Prostate gland (tissue), 2 donors: ENCODE measurements around the gene TEN1.

Source experiments
- CTCF ChIP-seq, 4 experiments: fragments of 200-600 bp in 2 of 4; fragments of 450-650 bp in 2 of 4; sonication (generic) in 2 of 4; IDR thresholded peaks; 1 replicate in 3 of 4; 2 replicates in 1 of 4; pipeline ENCODE4 v1.5.1; 2016 to 2019; ENCODE audit warnings: antibody characterized with exemption in 4 of 4, mild to moderate bottlenecking in 2 of 4, moderate library complexity in 2 of 4
- POLR2A ChIP-seq: fragments of 450-650 bp; IDR thresholded peaks from one replicate; pipeline ENCODE4 v1.6.1; 2016; ENCODE audit warnings: antibody characterized with exemption, mild to moderate bottlenecking

- TF ChIP-seq POLR2A (no peak), CTCF (IDR thresholded peaks at IDR 0.05) (no peak)
These were observed 8.0 kb downstream of the TEN1 start for GRCh38 chr17:75987041-75987440.
